COLO829 (cell line): ENCODE data around the gene CETP.
"Not testable (repeated sequence)": the region's sequence is repeated elsewhere in the genome, so short reads cannot be mapped to it uniquely, and the experiment has no call there.

Source experiments
- DNase-seq: peaks from one replicate; pipeline ENCODE4 v3.0.0; 2012; ENCODE audit warnings: low spot score

Gene CETP

DNA sequence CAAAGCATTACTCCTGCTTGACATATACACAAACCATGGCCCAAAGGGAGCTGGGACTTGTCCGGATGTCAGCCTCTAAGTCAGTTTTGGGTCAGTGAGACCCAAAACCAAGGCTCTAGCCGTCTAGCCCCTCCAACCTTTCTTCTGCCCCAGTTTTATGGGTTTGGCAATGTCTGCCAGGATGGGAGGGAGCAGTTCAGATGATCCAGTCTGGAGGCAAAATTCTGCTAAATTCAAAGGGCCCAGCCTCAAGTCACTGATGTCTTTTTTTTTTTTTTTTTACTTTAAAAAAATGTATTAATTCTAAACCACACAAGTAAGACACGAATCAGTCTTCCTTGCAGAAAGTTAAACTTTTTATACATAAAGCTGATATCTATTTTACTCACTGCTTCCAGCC lies 36.2 kb downstream of the CETP start:
- DNase-seq = no peak

DNA sequence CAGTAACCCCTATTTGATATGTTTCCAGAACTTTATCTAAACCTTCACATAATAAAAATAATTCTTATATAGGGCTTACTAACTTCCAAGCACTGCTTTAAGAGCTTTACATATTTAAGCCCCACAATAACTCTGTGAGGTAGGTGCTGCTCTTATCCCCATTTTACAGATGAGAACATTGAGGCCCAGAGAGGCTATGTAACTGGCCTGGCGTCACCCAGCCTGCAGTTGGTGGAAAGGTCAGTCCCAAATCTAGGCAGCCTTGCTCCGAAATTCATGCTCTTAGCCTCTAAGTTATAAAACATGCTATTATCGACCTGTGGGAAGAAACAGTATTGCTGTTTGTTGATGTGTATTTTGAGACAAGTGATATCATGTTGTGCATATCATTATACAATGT lies 36.6 kb downstream of the CETP start:
- DNase-seq = no peak

DNA sequence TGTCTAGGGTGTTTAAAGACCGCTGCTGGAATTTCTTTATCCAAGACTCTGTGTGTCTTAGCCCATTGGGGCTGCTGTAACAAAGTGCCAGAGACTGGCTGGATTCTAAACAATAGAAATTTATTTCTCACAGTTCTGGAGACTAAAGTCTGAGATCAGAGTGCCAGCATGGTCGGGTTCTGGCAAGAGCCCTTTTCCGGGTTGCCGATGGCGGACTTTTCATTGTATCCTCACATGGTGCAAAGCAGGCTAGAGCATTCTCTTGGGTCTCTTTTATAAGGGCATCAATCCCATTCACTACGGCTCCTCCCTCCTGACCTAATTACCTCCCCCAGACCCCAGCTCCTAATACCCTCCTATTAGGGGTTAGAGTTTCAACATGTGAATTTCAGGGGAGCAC lies 37.1 kb downstream of the CETP start:
- DNase-seq = no peak

- DNase-seq = no peak
These were observed 37.9 kb downstream of the CETP start for GRCh38 chr16:56999409-57000270.

- DNase-seq = peak; percentile 64
These were observed 38.7 kb downstream of the CETP start for GRCh38 chr16:57000271-57001025.

DNA sequence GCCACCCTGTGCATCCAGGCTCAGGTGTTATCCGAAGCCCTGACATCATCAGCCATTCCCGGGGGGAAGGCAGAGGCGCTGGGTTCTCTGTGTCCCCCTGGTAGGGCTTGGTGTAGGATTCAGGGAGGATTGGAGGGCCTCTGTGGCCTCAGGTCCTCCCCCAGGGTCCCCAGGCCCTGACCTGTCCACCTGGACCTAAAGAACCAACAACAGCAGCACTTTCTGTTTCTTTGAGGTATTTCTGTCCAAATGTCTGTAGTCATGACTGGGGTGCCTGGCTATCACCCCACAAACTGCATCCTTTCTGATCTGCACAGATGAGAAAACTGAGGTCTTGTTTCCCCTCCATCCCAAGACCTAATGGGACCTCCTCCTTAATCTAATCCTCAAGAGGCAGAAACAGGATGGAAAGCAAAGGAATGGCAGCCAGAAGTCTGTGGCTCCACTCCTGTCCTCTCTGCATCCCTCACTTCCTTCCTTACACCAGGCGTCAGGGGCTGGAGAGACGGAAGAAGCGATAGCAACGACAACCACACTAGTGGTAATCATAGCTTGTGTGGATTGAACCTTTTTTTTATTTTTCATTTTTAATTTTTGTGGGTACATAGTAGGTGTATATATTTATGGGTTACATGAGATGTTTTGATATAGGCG lies 39.4 kb downstream of the CETP start:
- no peak for DNase-seq

DNA sequence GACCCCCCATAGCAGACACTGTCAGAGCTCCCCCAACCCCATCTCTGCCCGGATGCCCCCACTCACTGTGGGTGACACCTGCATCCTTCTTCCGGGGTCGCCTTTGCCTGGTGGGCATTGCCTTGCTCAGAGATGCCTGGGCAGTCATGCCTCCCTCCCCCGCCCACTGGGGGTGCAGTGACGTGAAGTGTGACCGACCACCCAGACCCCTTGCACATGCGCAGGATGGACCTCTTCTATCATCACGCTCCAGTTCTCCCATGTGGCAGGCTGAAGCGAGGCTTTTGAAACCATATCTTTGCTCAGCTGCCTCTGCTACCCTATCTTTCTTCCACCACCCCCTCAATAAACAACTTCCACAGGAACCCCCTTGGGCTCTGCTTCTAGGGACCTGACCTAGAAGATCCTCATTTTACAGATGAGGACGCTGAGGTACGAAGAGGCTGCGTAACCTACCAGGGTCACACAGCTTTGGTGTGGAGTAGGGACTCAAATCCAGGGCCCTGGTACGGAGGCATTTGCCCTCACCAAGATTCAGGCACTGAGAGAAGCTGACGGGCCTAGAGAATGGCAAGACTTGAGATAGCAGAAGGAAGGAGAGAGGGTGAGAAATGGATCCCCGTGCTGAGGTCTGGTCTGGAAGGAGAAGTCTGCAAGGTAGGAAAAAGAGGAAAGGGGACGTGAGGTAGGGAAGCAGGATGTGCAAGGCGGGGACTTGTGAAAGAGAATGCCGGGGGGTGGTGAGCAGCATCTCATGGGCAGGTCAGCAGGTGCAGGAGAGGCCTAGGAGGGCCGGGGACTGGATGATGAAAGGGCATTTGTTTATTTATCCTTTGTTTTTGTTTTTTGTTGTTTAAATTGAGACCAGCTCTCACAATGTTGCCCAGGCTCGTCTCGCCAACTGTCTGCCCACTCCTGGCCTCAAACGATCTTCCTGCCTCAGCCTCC lies 42.0 kb downstream of the CETP start:
- no peak for DNase-seq

DNA sequence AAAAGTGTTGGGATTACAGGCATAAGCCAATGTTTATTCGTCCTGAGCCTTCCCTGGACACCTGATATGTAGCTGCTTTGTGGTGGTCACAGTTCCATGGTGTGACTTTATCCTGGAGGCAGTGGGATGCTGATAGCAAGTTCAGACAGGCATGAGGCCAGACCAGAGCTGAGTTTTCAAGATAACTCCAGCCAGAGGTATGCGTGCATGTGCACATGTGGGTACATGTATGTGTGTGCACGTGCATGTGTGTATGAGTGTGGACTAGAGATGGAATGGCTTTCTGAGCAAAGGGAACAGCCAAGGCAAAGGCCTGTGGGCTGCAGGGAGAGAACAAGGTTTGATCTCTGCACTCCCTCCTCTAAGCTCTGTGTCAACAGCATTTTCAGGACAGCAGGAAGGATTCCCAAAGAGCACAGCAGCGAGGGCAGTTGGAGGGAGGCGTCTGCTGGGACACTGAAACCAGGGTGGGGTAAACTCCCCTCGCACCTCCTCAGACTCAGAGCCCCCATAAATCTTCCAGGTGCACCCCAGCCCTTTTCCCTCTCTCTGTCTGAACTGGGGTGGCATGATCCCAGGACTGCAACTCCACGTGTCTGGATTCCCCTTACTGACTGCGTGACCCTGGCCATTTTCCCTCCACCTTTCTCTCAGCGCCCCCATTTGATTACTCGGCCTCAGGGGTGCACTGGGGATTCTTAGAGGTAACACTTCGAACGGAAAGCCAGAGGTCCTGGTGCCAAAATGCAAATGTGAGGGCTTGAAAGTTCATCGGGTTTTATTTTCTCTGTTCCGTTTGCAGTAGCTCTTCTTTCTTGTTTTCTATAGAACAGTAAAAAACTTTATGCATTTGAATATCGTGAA lies 42.9 kb downstream of the CETP start:
- DNase-seq = no peak

- DNase-seq = not testable (repeated sequence)
These were observed 43.8 kb downstream of the CETP start for GRCh38 chr16:57005597-57005996.

- no peak for DNase-seq
These were observed 45.3 kb downstream of the CETP start for GRCh38 chr16:57007050-57007449.

DNA sequence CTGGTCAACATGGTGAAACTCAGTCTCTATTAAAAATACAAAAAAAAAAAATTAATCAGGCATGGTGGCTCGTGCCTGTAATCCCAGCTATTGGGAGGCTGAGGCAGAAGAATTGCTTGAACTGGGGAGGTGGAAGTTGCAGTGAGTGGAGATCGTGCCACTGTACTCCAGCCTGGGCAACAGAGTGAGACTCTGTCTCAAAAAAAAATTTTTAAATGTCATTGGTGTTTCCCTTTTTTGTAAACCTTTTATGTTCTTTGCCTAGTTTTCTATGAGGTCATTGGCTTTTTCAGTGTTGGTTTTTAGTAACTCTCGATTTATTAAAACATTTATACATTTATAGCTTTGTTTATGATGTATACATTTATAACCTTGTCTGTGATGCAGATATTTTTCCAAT lies 45.8 kb downstream of the CETP start:
- DNase-seq = no peak

GRCh38 chr16:57008440-57008839 lies 46.7 kb downstream of the CETP start:
- DNase-seq = no peak

DNA sequence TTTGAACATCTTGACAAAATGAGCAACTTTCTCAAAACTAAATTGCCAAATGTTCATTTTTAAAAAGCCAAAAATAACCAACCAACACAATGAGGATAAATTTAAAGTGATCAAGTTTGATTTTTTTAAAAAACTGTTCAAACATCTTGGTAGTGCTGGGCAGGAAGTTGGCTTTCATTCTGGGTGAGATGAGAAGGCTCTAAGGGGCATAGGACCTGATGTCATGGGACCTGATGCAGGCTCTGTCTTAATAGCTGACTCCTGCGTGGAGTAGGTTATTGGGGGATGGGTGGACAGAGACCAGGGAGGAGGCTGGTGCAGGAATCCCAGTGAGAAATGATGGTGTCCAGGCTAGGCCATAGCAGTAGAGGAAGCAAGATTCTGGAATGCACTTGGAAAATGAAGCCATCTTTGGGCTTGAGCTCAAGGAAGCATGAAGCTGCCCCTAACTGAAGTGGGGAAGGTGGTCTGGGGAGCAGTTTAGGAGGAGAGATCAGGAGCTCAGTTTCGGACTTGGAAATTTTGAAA lies 48.0 kb downstream of the CETP start:
- DNase-seq = no peak

DNA sequence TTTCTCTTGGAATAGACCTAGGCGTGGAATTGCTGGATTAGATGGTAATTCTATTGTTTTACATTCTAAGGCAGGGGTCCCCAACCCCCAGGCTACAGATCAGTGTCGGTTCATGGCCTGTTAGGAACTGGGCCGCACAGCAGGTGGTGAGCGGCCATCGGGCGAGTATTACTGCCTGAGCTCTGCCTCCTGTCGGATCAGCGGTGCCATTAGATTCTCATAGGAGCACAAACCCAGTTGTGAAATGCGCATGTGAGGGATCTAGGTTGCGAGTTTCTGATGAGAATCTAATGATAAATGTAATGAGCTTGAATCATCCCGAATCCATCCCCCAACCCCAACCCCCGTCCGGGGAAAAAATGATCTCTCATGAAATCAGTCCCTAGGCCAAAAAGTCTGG lies 50.6 kb downstream of the CETP start:
- no peak for DNase-seq

GRCh38 chr16:57013229-57013628 lies 51.5 kb downstream of the CETP start:
- DNase-seq = no peak

- no peak for DNase-seq
These were observed 52.2 kb downstream of the CETP start for GRCh38 chr16:57013902-57014301.

DNA sequence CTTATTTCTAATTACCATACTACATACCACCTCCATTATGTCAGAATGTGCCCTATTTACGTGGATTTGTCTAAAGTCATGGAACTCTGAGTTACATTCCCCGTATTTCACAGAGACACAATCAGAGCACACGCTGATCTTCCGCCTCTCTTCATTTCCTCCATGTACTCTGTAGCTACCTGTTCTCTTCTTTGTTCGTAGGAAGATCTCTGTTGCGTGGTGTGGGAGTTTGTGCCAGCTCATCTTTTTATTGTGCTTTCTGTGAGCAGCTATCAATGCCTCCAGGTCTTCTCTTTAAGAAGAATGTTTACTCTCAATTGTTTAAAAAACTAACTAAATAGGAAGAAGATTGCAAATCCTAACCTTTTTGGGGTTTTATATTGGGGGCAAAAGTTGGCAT lies 54.6 kb downstream of the CETP start:
- DNase-seq = no peak

DNA sequence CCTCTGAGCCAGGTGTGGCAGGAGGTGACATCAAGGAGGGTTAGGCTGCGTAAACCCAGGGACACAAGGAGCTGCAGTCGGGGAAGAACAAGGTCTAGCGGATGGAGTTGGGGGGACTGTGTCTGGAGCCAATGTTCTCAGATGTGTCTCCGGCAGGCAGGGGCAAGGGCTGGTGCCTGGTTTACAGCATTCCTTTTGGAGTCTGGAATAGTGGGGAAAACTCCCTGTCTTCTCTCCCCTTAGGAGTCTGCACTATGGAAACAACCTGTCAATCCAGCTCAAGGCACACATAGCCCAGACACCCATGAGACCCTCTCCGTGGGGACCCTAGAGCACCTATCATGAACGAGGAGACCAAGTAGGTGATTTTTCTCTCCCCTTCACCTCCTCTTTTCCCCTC lies 55.1 kb downstream of the CETP start:
- no peak for DNase-seq

- DNase-seq = no peak
These were observed 55.5 kb downstream of the CETP start for GRCh38 chr16:57017251-57017650.

- DNase-seq = no peak
These were observed 58.0 kb downstream of the CETP start for GRCh38 chr16:57019746-57020145.

GRCh38 chr16:57020651-57021050 lies 58.9 kb downstream of the CETP start:
- DNase-seq = no peak
